ENCODE data around the gene HOXA7.

Gene HOXA7

GRCh38 chr7:27202018-27202861 lies 45.8 kb upstream of the HOXA7 start:
- DNase-seq (ENCODE audit: low read depth): no peak
- TF ChIP-seq MAX (IDR thresholded peaks at IDR 0.05; ENCODE audit: low read depth, low read length): no peak
- TF ChIP-seq MYC (IDR thresholded peaks at IDR 0.05; ENCODE audit: low read depth, low read length): no peak
- no peak for TF ChIP-seq CTCF (IDR thresholded peaks at IDR 0.05; ENCODE audit: low read depth, low read length)
- H3K4me3 ChIP-seq (ENCODE audit: low read depth, low read length): peak overlapping the region; percentile 88

- peak; percentile 87 for DNase-seq (ENCODE audit: low read depth)
- TF ChIP-seq MAX (IDR thresholded peaks at IDR 0.05; ENCODE audit: low read depth, low read length): no peak; the same call in none of the 2 replicates
- TF ChIP-seq MYC (IDR thresholded peaks at IDR 0.05; ENCODE audit: low read depth, low read length): no peak
- TF ChIP-seq CTCF (IDR thresholded peaks at IDR 0.05; ENCODE audit: low read depth, low read length): no peak
- no peak for TF ChIP-seq POLR2A (IDR thresholded peaks at IDR 0.05; ENCODE audit: extremely low read depth, insufficient read length)
- H3K4me3 ChIP-seq (ENCODE audit: low read depth, low read length): peak overlapping the region; percentile 88
Observed at GRCh38 chr7:27201580-27202017, 45.1 kb upstream of the HOXA7 start.

DNA sequence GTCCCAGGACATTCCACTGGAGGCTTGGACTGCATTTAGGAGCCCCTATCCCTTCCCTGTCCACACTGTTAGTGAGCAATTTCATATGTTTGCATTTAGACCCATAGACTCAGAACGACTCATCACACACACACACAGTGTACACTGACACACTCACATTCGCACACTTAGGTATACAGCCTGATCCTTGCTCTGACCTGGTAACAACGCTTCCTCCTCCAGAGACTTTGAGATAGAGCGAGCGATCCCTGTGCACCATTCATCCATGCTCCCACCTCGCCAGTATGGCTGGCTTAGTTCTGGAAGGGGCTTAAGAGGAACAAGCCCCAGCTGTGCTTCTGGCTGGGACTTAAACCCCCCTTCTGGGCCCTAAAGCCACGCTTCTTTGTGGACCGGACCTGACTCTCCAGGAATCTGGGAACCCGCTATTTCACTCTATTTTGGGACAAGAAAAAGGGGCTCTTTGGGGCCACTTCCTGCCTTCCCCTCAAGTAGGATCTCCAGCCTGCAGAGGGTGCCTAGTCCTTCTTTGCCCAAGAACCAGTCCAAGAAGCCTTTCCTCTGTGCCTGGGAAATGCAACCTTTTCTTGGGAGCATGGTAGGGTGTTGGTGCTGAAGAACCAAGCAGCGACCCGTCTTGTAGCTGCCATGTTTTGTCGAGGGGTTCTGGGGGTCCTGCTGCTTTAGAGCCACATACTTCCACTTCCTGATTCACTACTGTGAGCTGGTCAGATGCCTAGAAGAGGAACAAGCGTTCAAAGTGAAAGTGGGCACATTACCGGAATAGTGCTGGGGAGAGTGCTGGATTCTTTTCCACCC lies 44.5 kb upstream of the HOXA7 start:
- H3K4me3 ChIP-seq (ENCODE audit: low read depth, low read length): peak overlapping the region; percentile 88
- peak; percentile 89 for TF ChIP-seq MYC (IDR thresholded peaks at IDR 0.05; ENCODE audit: low read depth, low read length)
- TF ChIP-seq POLR2A (IDR thresholded peaks at IDR 0.05; ENCODE audit: extremely low read depth, insufficient read length): peak; percentile 88
- peak; percentile 67; the same call in 1 of the 2 replicates for TF ChIP-seq MAX (IDR thresholded peaks at IDR 0.05; ENCODE audit: low read depth, low read length)
- no peak for TF ChIP-seq CTCF (IDR thresholded peaks at IDR 0.05; ENCODE audit: low read depth, low read length)
- peak; percentile 93 for DNase-seq (ENCODE audit: low read depth)

GRCh38 chr7:27199849-27200760 lies 43.6 kb upstream of the HOXA7 start, which contains the start of gene HOXA13:
HOXA13 (minus strand) TSS chr7:27200091; CDS start chr7:27200077, 14 bp downstream.
- DNase-seq (ENCODE audit: low read depth): peak; percentile 97
- TF ChIP-seq MAX (IDR thresholded peaks at IDR 0.05; ENCODE audit: low read depth, low read length): peak; percentile 64
- TF ChIP-seq MYC (IDR thresholded peaks at IDR 0.05; ENCODE audit: low read depth, low read length): no peak; the same call in 1 of the 2 replicates
- no peak for TF ChIP-seq CTCF (IDR thresholded peaks at IDR 0.05; ENCODE audit: low read depth, low read length)
- peak; percentile 67 for TF ChIP-seq POLR2A (IDR thresholded peaks at IDR 0.05; ENCODE audit: extremely low read depth, insufficient read length)
- H3K4me3 ChIP-seq (ENCODE audit: low read depth, low read length): peak within 1 kb of the TSS; percentile 88

All from NB4 (cell line).